IMR-90 (cell line): ENCODE measurements around the gene KDM6B.

ENCODE experiments used
- BHLHE40 ChIP-seq: fragments of 150-350 bp; IDR thresholded peaks from 2 replicates; pipeline ENCODE4 v1.6.1; 2016; ENCODE audit warnings: mild to moderate bottlenecking, low read depth, low read length
- MAFK ChIP-seq: IDR thresholded peaks from 2 replicates; pipeline ENCODE4 v1.6.1; 2012; ENCODE audit warnings: low read depth, low read length, improper control_type of control experiment
- MAZ ChIP-seq: IDR thresholded peaks from 2 replicates; pipeline ENCODE4 v1.6.1; 2012; ENCODE audit warnings: low read depth, mild to moderate bottlenecking, low read length, improper control_type of control experiment, moderate library complexity, borderline replicate concordance
- NFE2L2 ChIP-seq: fragments of 150-350 bp; IDR thresholded peaks from 2 replicates; pipeline ENCODE4 v1.6.1; 2016; ENCODE audit warnings: low read depth, mild to moderate bottlenecking, low read length
- POLR2A ChIP-seq: IDR thresholded peaks from 2 replicates; pipeline ENCODE4 v1.6.1; 2012; ENCODE audit warnings: mild to moderate bottlenecking, low read depth, low read length
- RCOR1 ChIP-seq: IDR thresholded peaks from 2 replicates; pipeline ENCODE4 v1.6.1; 2012; ENCODE audit warnings: mild to moderate bottlenecking, low read length, improper control_type of control experiment; ENCODE audit not compliant: insufficient replicate concordance
- TF ChIP-seq, protein P1 (sequence below): conservative IDR thresholded peaks from 2 replicates; pipeline ENCODE4 v1.5.1; 2012; ENCODE audit warnings: mild to moderate bottlenecking, low read depth, low read length, improper control_type of control experiment

DNA sequence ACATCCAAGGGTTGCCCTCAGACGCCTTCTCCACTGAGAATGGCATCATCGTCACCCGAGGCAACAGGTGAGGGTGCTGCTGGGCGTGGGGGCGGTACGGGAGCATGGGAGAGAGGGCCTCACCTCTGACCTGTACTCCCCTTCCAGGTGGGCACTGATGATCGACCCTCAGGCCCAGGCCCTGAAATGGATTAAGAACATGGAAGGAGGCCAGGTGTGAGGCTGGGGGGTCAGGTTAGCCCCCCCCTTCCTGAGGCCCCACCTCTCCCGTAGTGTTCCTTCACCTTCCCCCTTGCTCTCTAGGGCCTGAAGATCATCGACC, 16.4 kb upstream of the KDM6B start:
- TF ChIP-seq POLR2A = no peak
- TF ChIP-seq, protein P1, sequence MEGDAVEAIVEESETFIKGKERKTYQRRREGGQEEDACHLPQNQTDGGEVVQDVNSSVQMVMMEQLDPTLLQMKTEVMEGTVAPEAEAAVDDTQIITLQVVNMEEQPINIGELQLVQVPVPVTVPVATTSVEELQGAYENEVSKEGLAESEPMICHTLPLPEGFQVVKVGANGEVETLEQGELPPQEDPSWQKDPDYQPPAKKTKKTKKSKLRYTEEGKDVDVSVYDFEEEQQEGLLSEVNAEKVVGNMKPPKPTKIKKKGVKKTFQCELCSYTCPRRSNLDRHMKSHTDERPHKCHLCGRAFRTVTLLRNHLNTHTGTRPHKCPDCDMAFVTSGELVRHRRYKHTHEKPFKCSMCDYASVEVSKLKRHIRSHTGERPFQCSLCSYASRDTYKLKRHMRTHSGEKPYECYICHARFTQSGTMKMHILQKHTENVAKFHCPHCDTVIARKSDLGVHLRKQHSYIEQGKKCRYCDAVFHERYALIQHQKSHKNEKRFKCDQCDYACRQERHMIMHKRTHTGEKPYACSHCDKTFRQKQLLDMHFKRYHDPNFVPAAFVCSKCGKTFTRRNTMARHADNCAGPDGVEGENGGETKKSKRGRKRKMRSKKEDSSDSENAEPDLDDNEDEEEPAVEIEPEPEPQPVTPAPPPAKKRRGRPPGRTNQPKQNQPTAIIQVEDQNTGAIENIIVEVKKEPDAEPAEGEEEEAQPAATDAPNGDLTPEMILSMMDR = no peak
- no peak for TF ChIP-seq NFE2L2
- no peak for TF ChIP-seq MAFK
- no peak for TF ChIP-seq BHLHE40
- no peak for TF ChIP-seq MAZ
- TF ChIP-seq RCOR1 = no peak
